ENCODE data around the gene SPON2.

DNA sequence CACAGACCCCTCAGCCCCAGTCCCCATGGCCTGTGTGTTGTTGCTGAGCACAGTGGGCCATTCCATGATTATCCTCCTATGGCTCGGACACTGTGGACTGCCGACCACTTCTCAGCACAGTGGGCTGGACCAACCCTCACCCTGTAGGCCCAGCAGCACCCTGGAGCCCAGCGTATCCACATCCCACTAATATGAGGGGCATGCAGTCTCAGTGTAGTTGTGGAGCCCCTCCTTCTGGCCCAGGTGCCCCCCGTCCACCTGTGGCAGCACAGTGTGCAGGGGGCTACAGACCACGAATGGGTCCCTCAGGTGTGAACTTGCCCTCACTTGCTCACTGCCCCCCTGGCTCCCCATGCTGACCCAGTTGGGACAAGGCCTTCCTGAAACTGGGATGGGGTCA, 7.9 kb downstream of the SPON2 start:
- TF ChIP-seq, protein P1, sequence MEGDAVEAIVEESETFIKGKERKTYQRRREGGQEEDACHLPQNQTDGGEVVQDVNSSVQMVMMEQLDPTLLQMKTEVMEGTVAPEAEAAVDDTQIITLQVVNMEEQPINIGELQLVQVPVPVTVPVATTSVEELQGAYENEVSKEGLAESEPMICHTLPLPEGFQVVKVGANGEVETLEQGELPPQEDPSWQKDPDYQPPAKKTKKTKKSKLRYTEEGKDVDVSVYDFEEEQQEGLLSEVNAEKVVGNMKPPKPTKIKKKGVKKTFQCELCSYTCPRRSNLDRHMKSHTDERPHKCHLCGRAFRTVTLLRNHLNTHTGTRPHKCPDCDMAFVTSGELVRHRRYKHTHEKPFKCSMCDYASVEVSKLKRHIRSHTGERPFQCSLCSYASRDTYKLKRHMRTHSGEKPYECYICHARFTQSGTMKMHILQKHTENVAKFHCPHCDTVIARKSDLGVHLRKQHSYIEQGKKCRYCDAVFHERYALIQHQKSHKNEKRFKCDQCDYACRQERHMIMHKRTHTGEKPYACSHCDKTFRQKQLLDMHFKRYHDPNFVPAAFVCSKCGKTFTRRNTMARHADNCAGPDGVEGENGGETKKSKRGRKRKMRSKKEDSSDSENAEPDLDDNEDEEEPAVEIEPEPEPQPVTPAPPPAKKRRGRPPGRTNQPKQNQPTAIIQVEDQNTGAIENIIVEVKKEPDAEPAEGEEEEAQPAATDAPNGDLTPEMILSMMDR (IDR thresholded peaks at IDR 0.05) = no peak
- no peak for TF ChIP-seq POLR2A (IDR thresholded peaks at IDR 0.05)

All from thyroid gland (tissue), 4 donors.